ENCODE data around the gene MMP3.
A peak's percentile ranks its signal among the peaks of the same experiment; 100 is the strongest.

MMP3 gene

GRCh38 chr11:102831489-102832440 is 11.6 kb downstream of the MMP3 start:
- DNase-seq = peak; percentile 13

DNA sequence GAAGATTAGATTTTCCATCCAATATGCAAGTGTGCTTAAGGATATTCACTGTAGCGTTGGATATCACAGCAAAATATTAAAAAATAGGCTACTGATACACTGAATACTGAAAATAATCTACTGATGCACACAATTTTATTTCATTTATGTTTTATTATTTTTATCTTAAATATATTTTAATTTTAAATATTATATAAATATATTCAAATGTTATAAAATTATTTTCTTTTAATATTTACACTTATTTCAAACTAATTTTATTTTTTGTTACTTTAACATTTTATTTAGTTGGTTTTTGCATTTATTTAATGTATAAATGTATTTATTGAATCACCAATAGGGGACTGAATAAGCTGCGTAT is 12.3 kb downstream of the MMP3 start:
- no peak for DNase-seq

- no peak for DNase-seq
These were observed 13.2 kb downstream of the MMP3 start for GRCh38 chr11:102830001-102830727.

DNA sequence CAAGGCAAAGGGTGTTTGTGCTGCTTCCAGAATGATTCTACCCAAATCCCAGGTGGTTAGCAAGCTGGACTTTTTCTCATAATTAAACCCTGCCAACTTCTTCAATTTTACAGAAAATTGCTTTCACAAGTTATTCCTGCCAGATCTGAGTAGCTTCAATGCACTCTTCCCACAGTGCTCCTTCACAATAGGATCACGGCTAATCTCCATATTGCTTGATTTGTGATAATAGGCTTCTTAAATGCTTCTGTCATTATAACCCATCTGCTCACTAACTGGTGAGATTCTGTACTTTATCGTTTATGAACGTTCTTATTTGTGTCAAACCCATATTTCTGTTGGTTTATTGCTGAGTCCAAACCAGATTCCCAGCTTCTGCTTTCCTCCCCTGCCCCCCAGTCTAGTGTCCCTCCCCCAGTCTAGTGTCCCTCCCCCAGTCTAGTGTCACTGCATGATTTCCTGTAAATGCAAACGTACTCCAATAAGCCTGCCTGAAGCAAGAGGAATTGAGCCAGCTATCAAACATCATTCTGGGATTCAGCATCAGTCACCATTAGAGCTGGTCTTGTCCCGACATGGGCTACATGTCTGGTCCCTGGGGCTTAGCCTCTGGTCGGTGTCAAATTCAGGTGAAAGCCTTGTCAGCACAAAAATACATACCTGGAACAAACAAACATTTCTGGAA is 14.0 kb downstream of the MMP3 start:
- no peak for DNase-seq

GRCh38 chr11:102824556-102824955 is 18.9 kb downstream of the MMP3 start:
- DNase-seq = no peak

DNA sequence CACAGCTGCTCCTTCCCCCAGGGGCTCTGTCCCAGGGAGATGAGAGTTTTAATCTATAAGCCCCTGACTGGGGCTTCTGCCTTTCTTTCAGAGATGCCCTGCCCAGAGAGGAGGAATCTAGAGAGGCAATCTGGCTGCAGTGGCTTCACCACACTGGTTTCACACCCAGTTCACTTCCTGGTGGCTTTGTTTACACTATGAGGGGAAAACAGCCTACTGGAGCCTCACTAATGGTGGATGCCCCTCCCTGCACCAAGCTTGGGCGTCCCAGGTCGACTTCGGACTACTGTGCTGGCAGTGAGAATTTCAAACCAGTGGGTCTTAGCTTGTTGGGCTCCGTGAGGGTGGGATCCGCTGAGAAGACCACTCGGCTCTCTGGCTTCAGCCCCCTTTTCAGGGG is 23.9 kb downstream of the MMP3 start:
- no peak for DNase-seq

GRCh38 chr11:102813484-102813883 is 29.9 kb downstream of the MMP3 start:
- DNase-seq = no peak

GRCh38 chr11:102812188-102812587 is 31.2 kb downstream of the MMP3 start:
- DNase-seq = no peak

- no peak for DNase-seq
These were observed 32.3 kb downstream of the MMP3 start for GRCh38 chr11:102810950-102811660.

DNA sequence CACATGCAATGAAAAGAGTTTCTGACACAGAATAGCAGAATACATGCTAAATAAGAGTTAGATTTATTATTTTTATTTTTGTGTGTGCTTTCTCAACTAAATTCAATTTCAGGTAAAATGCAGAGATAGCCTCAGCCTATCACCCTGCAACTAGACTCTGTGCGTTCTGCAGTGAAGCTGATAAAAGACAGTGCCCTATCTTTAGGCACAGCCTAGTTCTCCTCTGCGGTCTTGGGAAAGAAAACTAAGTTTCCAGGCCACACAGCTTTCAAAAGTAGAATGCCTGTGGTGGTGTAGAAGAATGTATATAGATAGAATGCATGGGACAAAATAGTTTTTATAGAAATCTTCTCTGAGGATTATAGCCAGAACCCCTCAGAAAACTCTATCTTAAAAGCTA is 33.4 kb downstream of the MMP3 start:
- no peak for DNase-seq

DNA sequence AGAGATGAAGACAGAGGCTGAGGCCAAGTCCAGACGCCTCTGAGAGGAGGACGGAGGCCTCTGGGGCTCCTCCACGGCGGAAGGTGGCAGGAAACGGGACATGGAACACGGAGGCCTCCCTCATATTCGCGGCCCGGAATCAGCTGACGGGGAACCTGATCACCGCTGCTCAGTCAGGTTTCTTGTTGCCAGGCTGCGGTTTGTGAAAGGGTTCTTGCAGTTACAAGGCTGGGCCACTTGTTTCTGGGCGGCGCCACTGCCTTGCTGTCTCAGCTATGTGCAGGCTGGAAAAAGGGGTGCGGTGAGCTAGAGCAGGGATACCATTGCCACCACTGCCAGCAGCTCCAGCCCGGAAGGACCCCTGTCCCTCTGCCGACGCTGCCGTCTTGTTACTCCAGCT is 35.5 kb downstream of the MMP3 start:
- DNase-seq = peak; percentile 16

DNA sequence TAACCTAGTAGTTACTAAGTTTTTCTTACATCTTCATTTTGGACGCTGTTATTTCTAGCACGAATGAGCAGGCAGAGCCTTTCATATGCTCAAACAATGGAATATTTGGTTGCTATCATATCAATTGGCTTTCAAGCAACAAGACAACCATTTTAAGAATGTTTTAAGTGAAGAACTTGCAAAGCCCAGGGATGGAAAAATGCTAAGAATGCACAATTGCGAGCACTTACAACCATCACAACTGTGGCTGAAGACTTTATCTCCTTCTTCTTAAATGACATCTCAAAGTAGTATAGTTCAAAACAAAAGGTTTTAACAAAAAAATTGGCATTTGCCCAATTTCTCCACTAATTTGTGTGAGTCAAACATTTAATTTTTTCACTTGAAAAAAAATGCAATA is 37.1 kb downstream of the MMP3 start:
- DNase-seq = no peak

GRCh38 chr11:102802341-102802740 is 41.1 kb downstream of the MMP3 start:
- DNase-seq = no peak

DNA sequence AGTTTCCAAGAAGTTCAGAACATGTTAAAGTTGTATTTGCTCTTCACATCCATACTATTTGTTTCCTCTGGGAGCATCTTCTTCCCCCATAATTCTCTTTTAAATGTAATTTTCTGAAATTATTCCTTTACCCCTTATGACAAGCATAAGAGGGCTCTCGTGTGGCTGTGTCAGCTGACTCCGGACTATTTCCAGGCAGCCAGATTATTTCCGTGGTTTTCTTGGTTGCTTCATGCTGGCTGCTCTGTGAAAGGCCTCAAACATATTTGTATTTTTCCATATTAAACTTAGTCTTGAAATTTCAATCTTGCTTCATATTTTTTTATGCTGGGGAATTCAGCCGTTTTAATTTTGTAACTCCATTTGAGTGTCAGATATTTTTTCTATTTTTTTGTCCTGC is 42.6 kb downstream of the MMP3 start:
- DNase-seq = no peak

DNA sequence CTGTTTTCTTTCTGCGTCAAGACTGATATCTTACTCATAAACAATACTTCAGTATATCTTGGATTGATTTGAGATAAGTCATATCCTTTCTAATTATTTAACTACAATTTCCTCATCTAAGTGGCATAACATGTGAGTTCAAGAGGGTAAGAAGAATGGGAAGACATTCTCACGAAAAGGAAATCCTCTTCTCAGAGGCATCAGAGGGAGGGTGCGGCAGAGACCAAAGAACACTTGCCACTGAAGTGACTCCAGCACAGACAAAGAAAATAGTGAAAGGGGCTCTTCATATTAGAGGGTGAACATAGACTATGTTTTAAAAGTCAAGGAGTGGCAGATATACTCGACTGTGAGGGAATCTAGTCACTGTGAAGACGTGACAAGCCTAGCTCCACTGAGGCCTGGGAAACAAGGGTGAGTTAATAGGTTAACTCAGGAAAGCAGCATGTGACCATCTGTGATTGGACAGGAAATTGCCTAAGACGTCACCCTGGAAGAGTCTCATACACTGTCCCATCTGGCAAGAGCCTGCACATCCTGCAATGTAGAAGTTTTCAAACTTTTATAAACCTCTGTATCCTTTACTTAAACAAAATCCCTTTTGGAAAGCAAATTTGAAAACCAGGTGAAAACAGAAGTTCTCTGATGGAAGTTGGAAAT is 43.6 kb downstream of the MMP3 start:
- DNase-seq = no peak

DNA sequence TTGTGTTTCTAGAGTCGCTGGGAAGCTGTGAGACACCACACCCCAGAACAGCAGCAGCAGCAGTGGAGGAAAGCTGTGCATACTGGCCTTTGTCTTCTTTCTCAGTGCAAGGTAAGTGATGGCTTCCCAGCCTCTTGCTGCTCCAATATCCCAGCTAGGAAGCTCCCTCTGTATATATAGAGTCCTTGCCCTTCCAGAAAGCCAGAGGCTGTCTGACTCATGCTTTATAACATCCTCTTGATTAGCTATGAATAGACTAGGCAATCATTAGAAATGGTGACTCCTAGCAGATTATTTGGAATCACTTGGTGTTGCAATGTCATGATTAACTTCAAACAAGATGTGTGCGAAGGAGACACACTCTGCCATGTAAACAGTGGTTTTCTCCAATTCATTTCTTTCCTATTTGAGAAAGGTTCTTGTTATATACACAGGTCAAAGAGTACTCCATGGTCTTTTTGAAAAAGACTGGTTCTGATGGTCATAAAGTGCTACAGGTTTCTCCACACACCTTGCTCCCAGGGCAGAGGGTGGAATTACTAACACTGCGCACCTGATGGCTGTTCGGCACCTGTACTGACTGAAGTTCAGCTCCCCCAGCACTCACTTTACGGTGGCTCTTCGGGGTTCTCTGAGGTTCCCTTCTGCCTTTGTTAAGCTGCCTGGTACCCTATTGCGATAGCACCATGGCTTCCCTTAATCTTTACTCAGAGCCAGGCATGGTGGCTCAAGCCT is 45.2 kb downstream of the MMP3 start, which contains the start of gene MMP1:
Gene MMP1, minus strand, starts transcription at position 149 of the 735 bp plus-strand sequence. Its CDS starts 68 bp downstream, at position 81.
- no peak for DNase-seq

- peak; percentile 16 for DNase-seq
These were observed 49.0 kb downstream of the MMP3 start for GRCh38 chr11:102794382-102794781.

DNA sequence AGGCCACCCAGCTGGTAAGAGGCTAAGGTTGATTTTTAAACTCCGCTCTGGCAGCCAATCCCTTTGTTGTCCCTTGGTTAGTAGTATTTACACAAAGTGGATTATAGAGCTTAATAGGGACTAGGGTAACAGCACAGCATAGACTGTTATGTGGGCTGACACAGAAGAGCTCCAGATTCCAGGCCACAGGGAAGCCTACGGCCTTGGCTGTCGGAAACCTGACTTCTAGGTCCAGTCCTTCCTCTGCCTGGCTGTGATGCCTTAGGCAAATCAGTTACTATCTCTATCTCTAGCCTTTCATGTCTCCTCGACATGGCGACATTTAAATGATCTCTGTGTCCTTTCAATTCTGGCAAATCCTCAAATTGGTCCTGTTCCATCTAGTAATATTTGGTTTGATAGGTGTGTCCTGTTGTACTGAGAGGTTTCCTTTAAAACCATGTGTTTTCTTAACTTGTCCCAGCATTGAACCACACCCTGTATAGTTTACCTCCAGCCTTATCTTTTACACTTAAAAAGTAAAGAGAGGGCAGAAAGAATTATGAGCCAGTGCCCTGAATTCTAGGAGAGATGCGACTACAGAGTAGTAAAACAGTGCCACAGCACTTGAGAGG is 49.6 kb downstream of the MMP3 start:
- no peak for DNase-seq

DNA sequence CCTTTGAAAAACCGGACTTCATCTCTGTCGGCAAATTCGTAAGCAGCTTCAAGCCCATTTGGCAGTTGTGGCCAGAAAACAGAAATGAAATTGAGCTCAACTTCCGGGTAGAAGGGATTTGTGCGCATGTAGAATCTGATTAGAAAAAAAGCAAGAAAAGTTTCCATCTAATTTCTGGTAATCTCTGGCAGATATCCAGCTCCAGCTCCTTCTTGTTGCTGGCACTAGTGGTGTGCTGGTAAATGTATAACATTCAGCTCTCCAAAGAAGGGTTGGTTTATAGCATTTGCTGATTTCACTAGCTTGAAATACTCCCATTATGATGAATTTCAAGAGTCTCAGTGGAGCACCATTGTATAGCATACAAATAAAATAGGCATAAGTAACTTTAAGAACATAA is 50.8 kb downstream of the MMP3 start:
- DNase-seq = no peak

DNA sequence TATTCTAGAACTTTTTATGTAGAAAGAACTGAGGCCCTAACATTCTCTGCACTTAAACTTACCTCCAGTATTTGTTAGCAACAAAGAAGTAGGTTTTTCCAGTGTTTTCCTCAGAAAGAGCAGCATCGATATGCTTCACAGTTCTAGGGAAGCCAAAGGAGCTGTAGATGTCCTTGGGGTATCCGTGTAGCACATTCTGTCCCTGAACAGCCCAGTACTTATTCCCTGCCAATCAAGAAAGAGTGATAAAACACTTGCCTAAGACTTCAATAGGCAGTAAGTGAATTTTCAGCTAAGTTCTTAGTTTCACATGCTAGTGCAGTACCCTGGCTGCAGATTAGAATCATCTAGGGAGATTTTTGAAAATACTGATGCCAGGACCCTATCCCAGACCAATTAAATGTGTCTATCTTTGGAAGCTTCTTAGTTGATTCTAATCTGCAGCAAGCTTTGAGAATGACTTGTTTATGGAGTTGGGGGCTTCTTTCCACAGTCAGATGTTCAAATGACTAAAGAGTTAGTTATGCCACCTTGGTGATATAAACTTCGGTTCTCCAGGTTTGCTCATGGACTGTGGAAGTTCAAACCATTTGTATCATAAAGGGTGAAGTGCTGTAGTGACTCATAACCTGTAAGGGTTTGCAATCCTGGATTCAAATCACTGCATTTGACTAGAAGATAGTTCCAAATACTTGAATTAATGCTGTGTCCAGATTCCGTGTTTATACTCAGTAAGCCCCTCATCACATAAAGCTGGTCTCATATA is 52.0 kb downstream of the MMP3 start:
- DNase-seq = no peak

All from stimulated activated CD4-positive, alpha-beta T cell treated with anti-CD3 and anti-CD28 coated beads, Interleukin-1b, Interleukin-23, amount 100 ng/mL, for 48 hours (primary cell).